NB4 (cell line): ENCODE results near the gene C11orf98.

ENCODE experiments used
- CTCF ChIP-seq: IDR thresholded peaks from one replicate; pipeline ENCODE4 v1.5.1; 2012; ENCODE audit warnings: low read depth, low read length
- MYC ChIP-seq: IDR thresholded peaks from 2 replicates; pipeline ENCODE4 v1.6.1; 2011; ENCODE audit warnings: low read depth, low read length
- POLR2A ChIP-seq: IDR thresholded peaks from 2 replicates; pipeline ENCODE4 v1.6.1; 2011; ENCODE audit warnings: mild to moderate bottlenecking; ENCODE audit not compliant: insufficient read length; ENCODE audit errors: extremely low read depth

GRCh38 chr11:62682518-62682917, 17.5 kb upstream of the C11orf98 start:
- TF ChIP-seq CTCF (no peak), MYC (no peak), POLR2A (no peak)
